K562 (cell line): ENCODE data around the gene R3HDM2. TPM values are rescaled to one million over a fixed set of nuclear protein-coding genes. Genes with fewer than 3 reads are reported as not detected.
A peak's percentile ranks its signal among the peaks of the same experiment; 100 is the strongest.

ENCODE experiments used
- ARID2 ChIP-seq: fragments of 450-650 bp; IDR thresholded peaks from 2 replicates; pipeline ENCODE4 v1.6.1; 2017; ENCODE audit warnings: antibody characterized with exemption, mild to moderate bottlenecking
- BCOR ChIP-seq: fragments of 450-650 bp; IDR thresholded peaks from 2 replicates; pipeline ENCODE4 v1.6.1; 2016
- CBX1 ChIP-seq: sonication (generic); IDR thresholded peaks from 2 replicates; pipeline ENCODE4 v1.6.1; 2016; ENCODE audit warnings: antibody characterized with exemption, low read depth, mild to moderate bottlenecking
- FOXP4 ChIP-seq: sonication (generic); formaldehyde crosslinking; IDR thresholded peaks from 2 replicates; pipeline ENCODE4 v1.8.0; 2022; ENCODE audit warnings: mild to moderate bottlenecking, missing genetic modification reagents, borderline replicate concordance
- HLTF ChIP-seq: fragments of 450-650 bp; IDR thresholded peaks from 2 replicates; pipeline ENCODE4 v1.6.1; 2016
- HMGXB4 ChIP-seq: sonication (generic); formaldehyde crosslinking; IDR thresholded peaks from 2 replicates; pipeline ENCODE4 v1.8.1; 2023; ENCODE audit warnings: mild to moderate bottlenecking, missing genetic modification reagents
- ILK ChIP-seq: fragments of 450-650 bp; IDR thresholded peaks from 2 replicates; pipeline ENCODE4 v1.6.1; 2016; ENCODE audit warnings: missing genetic modification characterization, low read depth, mild to moderate bottlenecking, missing compliant biosample characterization, moderate library complexity, borderline replicate concordance
- KLF13 ChIP-seq: fragments of 450-650 bp; IDR thresholded peaks from 2 replicates; pipeline ENCODE4 v1.6.1; 2016; ENCODE audit warnings: missing genetic modification characterization, low read depth, mild to moderate bottlenecking, missing compliant biosample characterization, moderate library complexity, borderline replicate concordance
- MIER1 ChIP-seq: fragments of 450-650 bp; IDR thresholded peaks from 2 replicates; pipeline ENCODE4 v1.6.1; 2016; ENCODE audit warnings: antibody characterized with exemption, mild to moderate bottlenecking, low read depth
- NELFE ChIP-seq: IDR thresholded peaks from 2 replicates; pipeline ENCODE4 v1.6.1; 2011; ENCODE audit warnings: mild to moderate bottlenecking; ENCODE audit not compliant: insufficient read depth, insufficient read length
- SMAD2 ChIP-seq: fragments of 150-350 bp; IDR thresholded peaks from 2 replicates; pipeline ENCODE4 v1.6.1; 2014; ENCODE audit warnings: low read depth, mild to moderate bottlenecking, low read length
- SMARCE1 ChIP-seq: fragments of 450-650 bp; IDR thresholded peaks from 2 replicates; pipeline ENCODE4 v1.7.1; 2016; ENCODE audit warnings: mild to moderate bottlenecking
- STAT5A ChIP-seq: IDR thresholded peaks from 2 replicates; pipeline ENCODE4 v1.6.1; 2012; ENCODE audit warnings: low read length, inconsistent platforms, borderline replicate concordance
- XRCC3 ChIP-seq: fragments of 450-650 bp; IDR thresholded peaks from 2 replicates; pipeline ENCODE4 v1.6.1; 2017; ENCODE audit warnings: mild to moderate bottlenecking, moderate library complexity
- ZBTB34 ChIP-seq: fragments of 250-450 bp; sonication (Bioruptor Pico); IDR thresholded peaks from 2 replicates; pipeline ENCODE4 v1.8.0; 2021; ENCODE audit warnings: mild to moderate bottlenecking, moderate library complexity
- ZFP30 ChIP-seq: fragments of 250-450 bp; sonication (Bioruptor Pico); IDR thresholded peaks from 2 replicates; pipeline ENCODE4 v1.8.0; 2022; ENCODE audit warnings: moderate library complexity, mild to moderate bottlenecking, inconsistent platforms, borderline replicate concordance
- ZFPM2 ChIP-seq: fragments of 250-450 bp; sonication (Bioruptor Pico); IDR thresholded peaks from 2 replicates; pipeline ENCODE4 v1.5.1; 2022; ENCODE audit warnings: mild to moderate bottlenecking
- ZNF133 ChIP-seq: fragments of 250-450 bp; sonication (Bioruptor Pico); IDR thresholded peaks from 2 replicates; pipeline ENCODE4 v1.4.0; 2020; ENCODE audit warnings: mild to moderate bottlenecking
- ZNF3 ChIP-seq: fragments of 250-450 bp; sonication (Bioruptor Pico); IDR thresholded peaks from 2 replicates; pipeline ENCODE4 v1.5.0; 2021; ENCODE audit warnings: mild to moderate bottlenecking, moderate library complexity
- ZNF512 ChIP-seq: IDR thresholded peaks from 2 replicates; pipeline ENCODE4 v1.6.1; 2016; ENCODE audit warnings: missing genetic modification characterization, missing compliant biosample characterization
- ZNF707 ChIP-seq: fragments of 250-450 bp; sonication (Bioruptor Pico); conservative IDR thresholded peaks from 2 replicates; pipeline ENCODE4 v1.8.0; 2022; ENCODE audit warnings: inconsistent platforms, mild to moderate bottlenecking, moderate library complexity
- ZNF717 ChIP-seq: fragments of 250-450 bp; sonication (Bioruptor Pico); IDR thresholded peaks from 2 replicates; pipeline ENCODE4 v1.5.0; 2021
- polyA plus RNA-seq, 8 experiments: library from polyadenylated mRNA; depleted of rRNA in 4 of 8; stranded (reverse) in 5 of 8; unstranded in 3 of 8; fragments of >200 nt; fragmentation: Nextera tagmentation in 2 of 8; fragmentation: Illumina TruSeq in 1 of 8; extraction: Ambion mirVana in 2 of 8; extraction: Trizol in 1 of 8; gene quantifications; 2 replicates each; pipeline versions ENCODE4 v1.2.1 to v1.2.3, GENCODE V29; 2011 to 2014; ENCODE audit warnings: inconsistent platforms in 1 of 8, missing spikeins in 1 of 8
- total RNA-seq, 7 experiments: library from RNA; depleted of rRNA in 6 of 7; stranded (reverse); fragments of >200 nt in 6 of 7; fragmentation: Illumina TruSeq in 2 of 7; extraction: Trizol in 2 of 7; gene quantifications; 2 replicates each; pipeline versions ENCODE4 v1.2.1 to v1.2.3, GENCODE V29; 2011 to 2021; ENCODE audit warnings: low replicate concordance in 1 of 7

Gene R3HDM2
- total and polyA plus RNA-seq, 9 of the 15 experiments (the other 6 are each of a cell fraction or from before 2014, with no cell fraction given): 3.3 to 18.8 (median 9.0) TPM

DNA sequence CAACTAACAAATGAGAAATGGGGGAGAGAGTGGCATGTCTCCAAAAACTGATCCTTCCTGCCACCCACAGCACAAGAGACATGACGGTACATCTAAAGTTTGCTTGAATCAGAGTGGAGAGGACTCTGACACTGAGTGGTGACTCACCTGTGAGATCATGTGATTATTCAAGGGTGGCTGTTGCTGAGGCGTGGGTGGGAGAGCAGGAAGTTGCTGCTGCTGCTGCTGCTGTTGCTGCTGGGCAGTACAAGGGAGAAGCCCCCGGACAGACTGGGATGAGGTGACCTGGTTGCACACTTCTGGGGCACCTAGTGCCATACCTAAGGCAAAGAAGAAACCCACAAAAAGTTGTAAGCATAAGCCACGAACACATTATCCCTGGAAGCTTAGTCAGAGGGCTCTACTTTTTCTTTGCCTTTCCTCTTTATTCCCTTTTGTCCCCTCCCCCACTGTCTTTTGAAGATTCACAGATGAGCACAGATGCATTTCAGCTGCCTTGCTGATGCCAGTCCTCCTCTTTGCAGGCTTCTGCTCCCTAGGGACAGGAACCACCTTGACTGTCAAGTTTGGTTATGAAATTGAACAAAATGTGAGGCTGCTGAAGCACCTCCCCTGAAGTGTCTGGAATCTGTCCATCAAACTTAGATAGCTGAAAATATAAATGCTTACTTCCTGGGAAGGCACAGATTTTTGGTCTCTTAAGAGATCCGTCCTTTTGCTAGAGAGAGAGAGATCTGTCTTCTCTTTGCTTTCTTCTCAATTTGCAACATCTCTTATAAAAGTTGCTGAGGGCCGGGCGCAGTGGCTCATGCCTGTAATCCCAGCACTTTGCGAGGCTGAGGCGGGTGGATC, 150.4 kb downstream of the R3HDM2 start (continued):
- TF ChIP-seq ZNF707 (no peak), ZNF512 (tag) (no peak), ZNF717 (CRISPR knock-in tag) (no peak), ARID2 (no peak), ZBTB34 (no peak), ZNF133 (CRISPR knock-in tag) (no peak), ILK (tag) (no peak), NELFE (no peak), MIER1 (no peak), HLTF (no peak), XRCC3 (no peak), ZFPM2 (CRISPR knock-in tag) (no peak), STAT5A (no peak), ZNF3 (CRISPR knock-in tag) (no peak), HMGXB4 (CRISPR knock-in tag) (no peak), CBX1 (no peak), KLF13 (tag) (no peak), FOXP4 (CRISPR knock-in tag) (no peak), SMARCE1 (peak; percentile 94), SMAD2 (no peak), BCOR (no peak), ZFP30 (CRISPR knock-in tag) (no peak)
